ENCODE results near the gene APOBEC3F. TPM values are rescaled to one million over a fixed set of nuclear protein-coding genes. Genes with fewer than 3 reads are reported as not detected.
"Not testable (repeated sequence)": the region's sequence is repeated elsewhere in the genome, so short reads cannot be mapped to it uniquely, and the experiment has no call there.

APOBEC3F gene
- total RNA-seq (2014; rRNA removed; shearing (Covaris generic)), result 0.25 TPM in 1 of 2 replicates, not detected in the other

DNA sequence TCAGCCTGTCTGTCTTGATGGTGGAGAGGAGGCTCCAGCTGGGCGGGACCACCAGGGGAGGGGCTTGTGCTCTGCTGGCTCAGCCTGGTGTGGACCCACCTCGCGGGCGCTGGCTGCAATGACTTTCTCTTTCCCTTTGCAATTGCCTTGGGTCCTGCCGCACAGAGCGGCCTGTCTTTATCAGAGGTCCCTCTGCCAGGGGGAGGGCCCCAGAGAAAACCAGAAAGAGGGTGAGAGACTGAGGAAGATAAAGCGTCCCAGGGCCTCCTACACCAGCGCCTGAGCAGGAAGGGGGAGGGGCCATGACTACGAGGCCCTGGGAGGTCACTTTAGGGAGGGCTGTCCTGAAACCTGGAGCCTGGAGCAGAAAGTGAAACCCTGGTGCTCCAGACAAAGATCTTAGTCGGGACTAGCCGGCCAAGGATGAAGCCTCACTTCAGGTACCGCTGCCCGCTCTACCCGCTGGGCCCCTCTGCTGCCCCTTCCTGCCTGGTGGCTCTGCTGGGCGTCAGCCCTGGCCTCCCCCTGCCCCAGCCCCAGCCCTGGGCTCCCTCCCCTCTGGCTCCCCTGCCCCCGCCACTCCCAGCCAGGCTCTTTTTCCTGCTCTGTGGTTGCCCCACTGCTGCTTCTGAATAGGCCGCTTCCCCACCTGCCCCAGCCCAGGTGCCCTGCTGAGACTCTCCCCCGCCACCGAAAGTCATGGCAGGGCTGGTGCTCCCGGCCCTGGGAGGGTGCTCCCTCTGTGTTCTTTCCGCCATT lies at the start of gene APOBEC3F:
Gene APOBEC3F (plus strand): TSS at position 327 of the 759 bp plus-strand sequence. CDS start 97 bp downstream, at position 424.
- DNase-seq (ENCODE audit: low spot score), result not testable (repeated sequence)

DNA sequence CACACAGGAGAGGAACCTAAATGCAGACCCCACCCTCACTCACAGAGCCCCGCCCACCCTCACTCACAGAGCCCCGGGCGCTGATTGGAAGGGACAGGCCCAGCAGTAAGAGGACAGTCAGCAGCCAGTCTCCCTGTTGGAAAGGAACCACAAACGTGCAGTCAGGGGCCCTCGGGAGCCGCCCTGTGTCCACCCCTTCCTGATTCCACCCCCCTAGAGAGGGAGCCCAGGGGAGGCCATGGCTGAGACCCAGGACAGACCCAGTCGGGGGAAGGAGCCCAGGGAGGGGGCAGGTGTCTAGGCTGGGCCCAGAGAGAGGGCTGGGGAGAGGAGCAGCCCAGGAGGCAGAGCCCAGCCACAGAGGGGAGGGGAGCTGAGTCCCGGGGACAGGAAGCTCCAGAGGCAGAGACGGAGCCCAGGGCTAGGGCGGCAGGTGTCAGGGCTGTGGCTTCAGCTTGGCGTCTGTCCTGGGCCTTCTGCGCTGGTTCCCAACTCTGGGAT lies 47.7 kb upstream of the APOBEC3F start:
- not testable (repeated sequence) for DNase-seq (ENCODE audit: low spot score)

- no peak for DNase-seq (ENCODE audit: low spot score)
These were observed 44.6 kb upstream of the APOBEC3F start for GRCh38 chr22:38996105-38996504.

DNA sequence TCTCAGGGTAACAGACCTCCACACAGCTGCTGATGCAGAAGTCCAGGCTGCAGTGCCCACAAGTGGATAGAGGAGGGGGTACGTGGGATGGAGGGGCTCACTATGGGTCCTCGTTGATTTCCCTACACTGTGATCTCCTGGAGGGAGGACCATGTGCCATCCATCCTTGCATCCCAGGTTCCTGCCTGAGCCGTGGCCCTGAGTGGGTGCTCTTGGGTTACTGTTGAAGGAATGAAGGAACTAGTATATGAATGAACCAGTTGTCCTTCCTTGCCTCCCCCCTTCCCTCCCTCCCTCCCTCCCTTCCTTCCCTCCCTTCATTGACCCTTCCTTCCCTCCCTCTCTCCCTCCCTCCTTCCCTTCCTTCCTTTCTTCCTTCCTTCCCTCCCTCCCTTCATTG lies 43.1 kb upstream of the APOBEC3F start:
- no peak for DNase-seq (ENCODE audit: low spot score)

DNA sequence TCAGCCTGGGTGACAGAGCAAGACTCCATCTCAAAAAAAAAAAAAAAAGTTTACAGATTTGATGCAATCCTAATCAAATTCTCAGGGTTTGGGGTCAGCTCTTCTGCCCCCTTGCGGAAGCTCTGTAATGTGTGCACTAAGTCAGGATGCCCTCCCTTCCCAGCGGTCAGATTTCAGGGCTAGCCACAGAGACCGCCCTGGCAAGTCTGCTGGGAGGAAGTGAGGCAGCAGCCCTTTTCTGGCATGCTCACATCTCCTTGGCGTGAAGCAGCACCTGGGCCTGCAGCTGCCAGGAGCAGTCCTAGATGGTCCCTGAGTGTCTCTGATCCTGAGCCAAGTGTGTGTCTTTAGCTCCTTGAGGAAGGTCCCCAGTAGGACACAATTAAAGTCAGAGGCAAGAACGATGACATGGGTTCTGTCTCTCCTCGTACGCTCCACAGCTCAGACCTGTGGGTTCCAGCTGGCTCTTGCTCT lies 37.5 kb upstream of the APOBEC3F start:
- DNase-seq (ENCODE audit: low spot score), result peak; percentile 77

DNA sequence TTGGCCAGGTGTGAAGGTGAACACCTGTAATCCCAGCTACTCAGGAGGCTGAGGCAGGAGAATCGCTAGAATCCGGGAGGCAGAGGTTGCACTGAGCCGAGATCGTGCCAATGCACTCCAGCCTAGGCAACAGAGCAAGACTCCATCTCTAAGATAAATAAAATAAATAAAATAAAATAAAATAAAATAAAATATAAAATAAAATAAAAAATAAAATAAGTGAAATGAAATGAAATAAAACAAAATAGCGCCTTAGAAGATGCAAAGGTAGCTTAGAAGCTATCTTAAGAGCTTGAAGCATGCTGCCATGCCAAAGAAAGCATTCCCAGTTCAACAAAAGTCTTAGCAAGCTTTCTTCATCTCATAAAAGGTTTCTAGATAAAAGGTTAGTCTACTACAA lies 33.5 kb upstream of the APOBEC3F start:
- no peak for DNase-seq (ENCODE audit: low spot score)

DNA sequence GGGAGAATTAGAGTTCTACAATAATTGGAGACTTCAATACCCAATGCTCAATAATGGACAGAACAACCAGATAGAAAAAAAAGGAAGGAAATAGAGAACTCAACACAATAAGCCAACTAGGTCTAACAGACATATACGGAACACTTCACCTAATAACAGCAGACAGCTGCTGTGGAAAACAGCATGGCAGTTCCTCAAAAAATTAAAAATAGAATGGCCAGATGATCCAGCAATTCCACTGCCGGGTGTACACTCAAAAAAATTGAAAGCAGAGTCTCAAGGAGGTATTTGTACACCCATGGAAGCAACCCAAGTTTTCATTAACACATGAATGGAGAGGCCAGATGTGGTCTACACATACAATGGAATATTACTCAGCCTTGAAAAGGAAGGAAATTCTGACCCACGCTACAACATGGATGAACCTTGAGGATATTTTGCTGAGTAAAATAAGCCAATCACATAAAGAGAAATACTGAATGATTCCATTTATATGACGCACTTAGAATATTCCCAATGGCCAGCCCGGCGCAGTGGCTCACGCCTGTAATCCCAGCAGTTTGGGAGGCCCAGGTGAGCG lies 32.3 kb upstream of the APOBEC3F start:
- not testable (repeated sequence) for DNase-seq (ENCODE audit: low spot score)

DNA sequence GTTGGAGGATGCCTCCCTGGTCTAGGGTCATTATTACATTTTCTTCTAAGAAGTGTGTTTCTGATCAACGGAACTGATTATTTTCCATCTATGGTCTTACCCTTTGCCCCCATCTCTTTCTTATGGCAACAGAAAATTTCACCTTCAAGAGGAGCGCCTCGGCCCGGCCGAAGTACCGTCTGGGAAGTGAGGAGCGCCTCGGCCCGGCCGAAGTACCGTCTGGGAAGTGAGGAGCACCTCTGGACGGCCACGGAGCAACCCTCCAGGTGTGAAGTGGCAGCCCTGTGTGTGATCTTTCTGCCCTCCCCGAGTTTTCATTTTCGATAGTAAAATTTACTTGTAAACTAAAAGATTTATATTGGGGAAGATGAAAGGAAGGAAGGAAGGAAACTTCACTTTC lies 29.7 kb upstream of the APOBEC3F start:
- DNase-seq (ENCODE audit: low spot score), result no peak

DNA sequence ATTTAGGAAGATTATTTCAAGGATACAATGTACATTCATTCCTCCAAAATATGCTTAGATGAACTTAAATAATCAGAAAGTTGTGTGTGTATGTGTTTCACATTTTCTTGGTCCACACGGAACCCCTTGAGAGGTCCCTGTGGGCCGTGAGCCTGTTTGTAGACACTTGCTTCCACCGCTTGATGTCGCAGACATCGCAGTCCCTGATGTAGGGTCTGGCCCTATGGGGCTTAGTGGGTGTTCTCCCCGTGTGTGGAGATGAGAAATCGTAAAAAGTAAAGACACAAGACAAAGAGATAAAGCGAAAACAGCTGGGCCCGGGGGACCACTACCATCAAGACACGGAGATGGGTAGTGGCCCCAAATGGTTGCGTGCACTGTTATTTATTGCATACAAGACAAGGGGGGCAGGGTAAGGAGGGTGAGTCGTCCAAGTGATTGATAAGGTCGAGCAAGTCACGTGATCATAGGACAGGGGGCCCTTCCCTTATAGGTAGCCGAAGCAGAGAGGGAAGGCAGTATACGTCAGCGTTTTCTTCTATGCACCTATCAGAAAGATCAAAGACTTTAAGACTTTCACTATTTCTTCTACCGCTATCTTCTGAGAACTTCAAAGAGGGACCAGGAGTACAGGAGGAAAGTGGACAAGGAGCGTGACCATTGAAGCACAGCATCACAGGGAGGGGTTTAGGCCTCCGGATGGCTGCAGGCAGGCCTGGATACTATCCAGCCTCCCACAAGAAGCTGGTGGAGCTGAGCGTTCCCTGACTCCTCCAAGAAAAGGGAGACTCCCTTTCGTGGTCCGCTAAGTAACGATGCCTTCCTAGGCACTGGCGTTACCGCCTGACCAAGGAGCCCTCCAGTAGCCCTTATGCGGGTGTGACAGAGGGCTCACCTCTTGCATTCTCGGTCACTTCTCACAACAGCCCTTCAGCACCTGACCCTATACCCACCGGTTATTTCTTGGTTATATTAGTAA lies 27.8 kb upstream of the APOBEC3F start:
- no peak for DNase-seq (ENCODE audit: low spot score)

DNA sequence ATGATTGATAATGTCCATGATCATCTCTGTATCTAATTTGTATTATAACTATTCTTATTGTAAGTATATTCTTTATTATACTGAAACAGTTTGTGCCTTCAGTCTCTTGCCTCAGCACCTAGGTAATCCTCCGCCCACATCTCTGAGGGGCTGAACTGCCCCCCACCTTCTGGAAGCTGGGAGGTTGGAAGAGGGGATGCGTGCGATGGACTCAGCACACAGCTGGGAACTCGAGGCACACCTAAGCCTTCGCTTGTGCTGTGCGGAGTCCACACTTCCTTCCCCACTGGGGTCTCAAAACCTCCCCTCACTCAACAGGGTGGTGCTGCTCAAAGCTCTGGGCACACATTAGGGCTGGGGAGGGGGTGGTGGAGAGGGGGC lies 27.1 kb upstream of the APOBEC3F start:
- not testable (repeated sequence) for DNase-seq (ENCODE audit: low spot score)

DNA sequence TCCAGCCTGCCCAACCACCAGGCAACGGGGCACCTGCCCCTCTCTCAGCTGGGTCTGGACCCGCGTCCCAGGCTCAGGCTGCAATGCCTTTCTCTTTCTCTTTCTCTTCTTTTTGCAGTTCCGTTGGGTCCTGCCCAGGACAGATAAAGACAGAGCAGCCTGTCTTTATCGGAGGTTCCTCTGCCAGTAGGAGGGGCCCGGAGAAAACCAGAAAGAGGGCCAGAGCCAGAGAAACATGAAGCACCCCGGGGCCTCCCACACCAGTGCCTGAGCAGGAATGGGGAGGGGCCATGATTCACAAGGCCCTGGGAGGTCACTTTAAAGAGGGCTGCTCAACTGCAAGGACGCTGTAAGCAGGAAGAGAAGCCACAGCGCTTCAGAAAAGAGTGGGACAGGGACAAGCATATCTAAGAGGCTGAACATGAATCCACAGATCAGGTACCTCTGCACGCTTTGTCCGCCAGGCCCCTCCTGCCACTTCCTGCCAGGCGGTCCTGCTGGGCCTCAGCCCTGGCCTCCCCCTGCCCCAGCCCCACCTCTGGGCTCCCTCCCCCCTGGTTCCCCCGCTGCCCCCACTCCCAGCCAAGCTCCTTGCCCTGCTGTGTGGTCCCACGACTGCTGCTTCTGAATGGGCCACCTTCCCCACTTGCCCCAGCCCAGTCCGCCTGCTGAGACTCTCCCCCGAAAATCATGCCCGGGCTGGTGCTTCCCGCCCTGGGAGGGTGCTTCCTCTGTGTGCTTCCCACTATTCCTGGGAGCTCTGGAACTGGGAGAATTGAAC lies 26.5 kb upstream of the APOBEC3F start, which contains the start of gene APOBEC3C:
Gene APOBEC3C (plus strand): TSS at position 316 of the 781 bp plus-strand sequence. CDS start 106 bp downstream, at position 422.
- DNase-seq (ENCODE audit: low spot score), result peak; percentile 16

DNA sequence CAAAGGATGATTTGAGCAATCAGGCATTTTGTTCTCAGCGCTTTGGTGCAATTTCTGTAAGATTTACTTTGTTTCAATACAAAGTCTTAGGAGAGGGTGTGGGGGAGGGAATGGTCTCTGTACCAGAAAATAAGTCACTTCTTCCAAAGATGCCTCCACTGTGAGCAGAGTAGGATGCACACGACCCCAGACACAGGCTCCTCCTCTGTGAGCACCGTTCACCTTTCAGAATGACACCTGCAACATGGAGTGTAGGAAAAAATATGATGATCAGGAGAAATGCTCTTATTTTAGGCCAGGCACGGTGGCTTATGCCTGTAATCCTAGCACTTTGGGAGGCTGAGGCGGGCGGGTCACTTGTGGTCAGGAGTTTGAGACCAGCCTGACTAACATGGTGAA lies 25.9 kb upstream of the APOBEC3F start:
- not testable (repeated sequence) for DNase-seq (ENCODE audit: low spot score)

- DNase-seq (ENCODE audit: low spot score), result no peak
These were observed 24.1 kb upstream of the APOBEC3F start for GRCh38 chr22:39016592-39016991.

- DNase-seq (ENCODE audit: low spot score), result no peak
These were observed 22.9 kb upstream of the APOBEC3F start for GRCh38 chr22:39017596-39018365.

- not testable (repeated sequence) for DNase-seq (ENCODE audit: low spot score)
These were observed 20.5 kb upstream of the APOBEC3F start for GRCh38 chr22:39020021-39020651.

GRCh38 chr22:39021552-39022250 lies 19.0 kb upstream of the APOBEC3F start:
- DNase-seq (ENCODE audit: low spot score), result no peak

GRCh38 chr22:39024519-39025308 lies 15.9 kb upstream of the APOBEC3F start:
- no peak for DNase-seq (ENCODE audit: low spot score)
